Left cardiac atrium (tissue), 4 donors: ENCODE measurements around the gene ENC1. TPM values are rescaled to one million over a fixed set of nuclear protein-coding genes. Genes with fewer than 3 reads are reported as not detected.
"Not testable (repeated sequence)": the region's sequence is repeated elsewhere in the genome, so short reads cannot be mapped to it uniquely, and the experiment has no call there.

Experiments used
- ATAC-seq, 2 donors: fragments of 200-7000 bp; cut with Tn5 transposase; one replicate each; pipeline ENCODE4 v1.9.1; 2020; ENCODE audit warnings: mild to moderate bottlenecking in 2 of 2, moderate library complexity in 2 of 2
- DNase-seq: peaks from one replicate; pipeline ENCODE4 v3.0.0-alpha.2; 2020
- intact Hi-C, 2 donors: fragments of 100-400 bp; cut with DNase I; formaldehyde crosslinking; loops; one replicate each; pipeline versions ENCODE4 v1.14.1 to v1.15.1; 2022 to 2023
- long read RNA-seq: library from polyadenylated mRNA; unstranded; transcript quantifications from one replicate; pipeline ENCODE4 v2.0.0, GENCODE V29; 2021
- total RNA-seq, 2 donors: library from RNA; stranded (reverse); fragmentation: NEBNext Ultra II Directional; extraction: Animal tissue kit (Norgen Biotek cat#: 25700); gene quantifications; one replicate each; pipeline ENCODE4 v1.2.1, GENCODE V29; 2021
- donor health status: DM: no; HTN: yes; CAD: no.
- donor health status: DM: no; HTN: yes; CAD: no; lungs with severe emphysema.
- donor health status: DM: yes; HTN: yes; CAD: no.
- donor health status: Dilated cardiomyopathy.

The ENC1 gene
- 10 to 100 TPM in 1 of 2 donors, 1 to 10 TPM in 1; 5.5 to 12.0 TPM for total RNA-seq
- long read RNA-seq, full-length matches to known transcripts: 5 of 5 reads
- long read RNA-seq, partial matches to known transcripts: 0 of 5 reads
- long read RNA-seq, other reads (novel, unspliced or antisense): 0 of 5 reads

- intact Hi-C loops: loop anchor here (5.0 to 10.0 kb wide), 4 partner anchors 63 to 1046 kb away; no protein-coding TSS in a partner anchor
- DNase-seq (peak; percentile 92), ATAC-seq (peak; percentile 89)
These were observed at the start of gene ENC1 for GRCh38 chr5:74640450-74640953. TSS of gene ENC1 (minus strand) at chr5:74640728. CDS start at chr5:74636485, 4,243 bp downstream.

GRCh38 chr5:74686962-74687751, 46.6 kb upstream of the ENC1 start:
- intact Hi-C loops: no loop called here
- no peak for ATAC-seq

GRCh38 chr5:74685979-74686631, 45.6 kb upstream of the ENC1 start:
- DNase-seq (no peak), ATAC-seq (peak; percentile 6 to 35)
- intact Hi-C loops: no loop called here

More at GRCh38 chr5:74686962-74687751, 46.6 kb upstream of the ENC1 start:
- DNase-seq: no peak

- intact Hi-C loops: no loop called here
- DNase-seq: peak; percentile 96
- peak; percentile 98 to 99 for ATAC-seq
These were observed 44.6 kb upstream of the ENC1 start, which contains the start of gene HEXB for GRCh38 chr5:74684900-74685851. TSS of gene HEXB (plus strand) at chr5:74685233. CDS start at chr5:74685261, 28 bp downstream.

DNA sequence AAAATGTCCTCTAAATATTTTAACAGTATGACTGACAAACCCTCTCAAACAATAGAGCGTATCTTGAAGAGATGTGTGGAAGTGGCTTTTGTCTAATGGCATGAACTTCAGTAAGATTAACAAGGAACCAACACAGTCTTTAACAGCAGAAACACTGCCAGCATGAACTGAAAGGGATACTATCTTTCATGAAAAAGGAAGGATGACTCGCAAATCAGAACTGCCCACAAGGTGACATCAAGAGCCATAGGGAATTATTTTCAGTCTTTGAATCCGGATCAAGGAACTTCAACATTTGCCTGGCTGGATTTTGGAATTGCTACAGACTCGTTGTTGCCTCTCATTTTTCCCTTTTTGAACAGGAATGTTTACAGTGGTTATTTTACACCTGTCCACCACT, 39.4 kb upstream of the ENC1 start:
- DNase-seq (no peak), ATAC-seq (no peak)
- intact Hi-C loops: no loop called here

GRCh38 chr5:74679300-74679699, 38.8 kb upstream of the ENC1 start:
- ATAC-seq, DNase-seq, intact Hi-C loops: not testable (repeated sequence)

DNA sequence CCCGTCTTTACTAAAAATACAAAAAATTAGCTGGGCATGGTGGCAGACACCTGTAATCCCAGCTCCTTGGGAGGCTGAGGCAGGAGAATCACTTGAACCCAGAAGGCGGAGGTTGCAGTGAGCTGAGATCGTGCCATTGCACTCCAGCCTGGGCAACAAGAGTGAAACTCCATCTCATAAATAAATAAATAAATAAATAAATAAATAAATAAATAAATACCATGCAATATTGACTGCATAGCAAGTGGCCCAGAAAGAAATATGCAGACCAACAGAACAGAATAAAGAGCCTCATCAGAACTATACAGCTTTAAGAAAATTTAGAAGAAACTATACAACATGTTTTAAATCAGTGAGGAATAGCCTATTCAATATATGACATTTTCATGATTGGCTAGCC, 37.6 kb upstream of the ENC1 start:
- DNase-seq, intact Hi-C loops: not testable (repeated sequence)

DNA sequence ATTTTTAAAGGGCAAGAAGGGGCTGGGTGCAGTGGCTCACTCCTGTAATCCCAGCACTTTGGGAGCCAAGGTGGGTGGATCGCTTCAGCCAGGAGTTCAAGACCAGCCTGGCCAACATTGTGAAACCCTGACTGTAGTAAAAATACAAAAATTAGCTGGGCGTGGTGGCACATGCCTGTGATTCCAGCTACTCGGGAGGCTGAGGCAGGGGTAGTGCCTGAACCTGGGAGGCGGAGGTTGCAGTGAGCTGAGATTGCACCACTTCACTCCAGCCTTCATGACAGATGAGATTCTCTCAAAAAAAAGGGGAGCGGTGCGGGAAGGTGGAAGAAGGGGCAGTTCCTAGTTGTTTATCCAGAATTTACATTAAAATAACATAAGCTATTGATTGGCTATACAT, 35.9 kb upstream of the ENC1 start:
- ATAC-seq, intact Hi-C loops, DNase-seq: not testable (repeated sequence)

More for the DNA sequence above, 37.6 kb upstream of the ENC1 start:
- ATAC-seq: not testable (repeated sequence)

GRCh38 chr5:74673011-74673790, 32.7 kb upstream of the ENC1 start:
- no peak for DNase-seq
- intact Hi-C loops: no loop called here
- ATAC-seq: peak; percentile 76 to 80

DNA sequence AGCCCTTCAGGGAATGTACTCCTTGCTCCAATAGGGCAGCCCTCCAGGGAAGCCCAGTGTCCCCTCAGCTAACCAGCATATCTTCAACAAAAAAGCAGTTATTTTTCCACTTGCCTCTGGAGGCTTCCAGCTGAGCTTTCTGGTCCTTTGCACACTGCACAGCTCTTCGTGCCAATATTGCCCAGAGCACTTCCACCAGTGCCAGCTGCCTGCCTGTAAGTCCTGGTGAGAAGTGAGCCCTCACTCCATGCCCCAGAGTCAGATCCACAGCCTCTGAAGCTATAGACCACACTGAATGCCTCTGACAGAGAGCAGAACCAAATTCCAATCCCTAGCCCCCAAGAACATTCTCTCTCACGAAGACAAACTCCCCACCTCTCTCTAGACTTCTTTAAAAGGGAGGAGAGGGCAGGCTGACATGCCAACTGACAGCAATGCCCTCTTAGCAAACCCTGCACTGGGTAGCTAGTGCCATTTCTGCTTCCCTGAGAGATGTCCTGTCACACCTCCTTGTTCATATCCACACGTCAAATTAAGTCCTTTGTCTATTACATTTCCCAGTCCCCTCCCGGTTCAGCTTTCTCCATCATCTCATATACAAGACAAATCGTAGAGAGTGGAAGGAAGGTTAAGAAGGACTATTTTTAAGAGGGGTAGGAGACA, 31.8 kb upstream of the ENC1 start:
- intact Hi-C loops: no loop called here
- no peak for DNase-seq
- peak; percentile 50 to 80 for ATAC-seq

DNA sequence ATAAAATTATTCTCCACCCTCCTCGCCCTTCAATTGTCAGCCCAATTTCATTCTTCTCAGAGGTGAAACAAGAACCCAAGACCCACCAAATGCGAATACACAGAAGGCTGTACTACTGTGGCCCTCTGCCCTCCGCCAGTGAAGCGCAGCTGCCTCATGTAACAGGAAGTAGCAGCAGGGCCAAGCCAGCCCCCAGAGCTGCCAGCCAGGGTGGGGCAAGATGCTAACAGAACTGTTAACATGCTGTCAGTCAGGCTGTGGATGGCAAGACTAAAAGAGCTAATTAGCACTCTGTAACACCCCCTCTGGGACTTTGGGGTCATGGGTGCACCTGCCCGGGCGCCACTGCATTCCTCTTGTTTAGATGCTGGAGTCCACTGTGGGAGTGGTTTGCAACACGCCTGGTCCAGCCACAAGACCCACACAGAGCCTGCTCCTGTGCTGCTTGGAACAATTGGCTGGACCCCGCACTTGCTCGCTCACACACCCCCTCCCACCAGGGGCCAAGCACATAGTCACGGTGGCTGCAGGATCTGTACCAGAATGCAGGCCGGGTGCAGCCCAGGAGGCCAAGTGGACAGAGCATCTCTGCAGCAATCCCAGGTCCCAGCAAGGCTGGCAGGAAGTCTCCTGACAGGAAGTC, 30.0 kb upstream of the ENC1 start:
- no peak for DNase-seq
- intact Hi-C loops: no loop called here
- no peak for ATAC-seq

DNA sequence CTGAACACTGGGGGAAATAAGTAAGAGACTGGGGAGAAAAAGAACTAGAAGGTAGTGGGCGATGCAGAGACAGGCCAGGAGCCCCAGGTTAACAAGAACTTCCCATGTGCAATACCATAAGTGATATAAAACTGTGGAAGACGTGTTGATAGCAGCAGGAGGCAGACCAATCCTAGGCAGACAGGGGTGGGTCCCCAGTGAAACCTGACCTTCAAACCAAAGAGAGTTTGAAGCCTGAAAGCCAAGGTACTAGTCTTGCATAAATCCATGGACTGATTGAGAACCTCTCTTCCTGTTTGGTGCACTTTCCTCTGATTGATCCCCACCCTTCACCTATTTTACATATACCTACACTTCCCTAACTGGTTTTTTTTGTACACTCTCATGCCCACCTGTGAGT, 29.3 kb upstream of the ENC1 start:
- ATAC-seq (no peak), DNase-seq (no peak)
- intact Hi-C loops: no loop called here

- intact Hi-C loops: no loop called here
- DNase-seq: no peak
- ATAC-seq: no peak
These were observed 26.9 kb upstream of the ENC1 start for GRCh38 chr5:74667396-74667795.

DNA sequence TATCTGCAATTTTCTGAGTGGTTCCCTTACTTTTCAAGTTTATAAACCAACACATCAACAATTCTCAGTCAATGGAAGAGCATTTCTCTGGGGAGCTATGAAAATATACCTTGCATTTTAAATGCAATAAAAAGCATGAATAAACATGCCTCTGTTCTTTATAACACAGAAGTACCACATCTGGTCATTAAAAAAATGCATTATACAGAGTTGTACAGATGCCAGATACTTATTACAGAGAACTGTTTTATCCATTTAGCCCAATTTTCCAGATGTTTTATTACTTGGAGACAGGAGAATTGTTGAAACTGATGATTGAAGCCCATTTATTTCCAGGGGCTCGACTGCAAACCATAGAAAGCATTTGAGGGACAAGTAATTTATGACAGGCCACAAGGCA, 25.3 kb upstream of the ENC1 start:
- DNase-seq: no peak
- intact Hi-C loops: no loop called here
- no peak for ATAC-seq

- no peak for DNase-seq
- intact Hi-C loops: no loop called here
- no peak for ATAC-seq
These were observed 24.7 kb upstream of the ENC1 start for GRCh38 chr5:74665273-74665672.

- ATAC-seq: no peak
- DNase-seq: no peak
- intact Hi-C loops: no loop called here
These were observed 24.0 kb upstream of the ENC1 start for GRCh38 chr5:74664551-74664950.

DNA sequence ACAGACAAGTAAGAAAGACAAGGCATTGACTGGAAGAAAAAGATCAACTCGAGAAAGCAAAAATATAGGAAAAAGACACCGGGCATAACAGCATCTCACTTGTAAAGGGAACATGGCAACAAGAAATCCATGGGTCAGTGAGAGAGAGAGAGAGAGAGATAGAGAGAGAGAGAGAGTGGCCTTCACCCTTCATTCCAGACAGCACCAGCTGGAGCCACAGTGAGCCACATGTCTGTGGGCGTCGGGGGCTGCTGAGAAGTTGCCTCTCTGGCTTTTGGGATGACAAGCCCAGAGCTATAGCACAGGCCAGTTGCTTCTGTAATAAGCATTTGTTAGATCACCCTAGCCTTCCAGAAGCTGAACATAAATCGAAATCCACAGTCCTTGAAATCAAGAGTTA, 20.3 kb upstream of the ENC1 start:
- DNase-seq (no peak), ATAC-seq (no peak)
- intact Hi-C loops: no loop called here
